ENCODE results near the gene LRRFIP1.

DNA sequence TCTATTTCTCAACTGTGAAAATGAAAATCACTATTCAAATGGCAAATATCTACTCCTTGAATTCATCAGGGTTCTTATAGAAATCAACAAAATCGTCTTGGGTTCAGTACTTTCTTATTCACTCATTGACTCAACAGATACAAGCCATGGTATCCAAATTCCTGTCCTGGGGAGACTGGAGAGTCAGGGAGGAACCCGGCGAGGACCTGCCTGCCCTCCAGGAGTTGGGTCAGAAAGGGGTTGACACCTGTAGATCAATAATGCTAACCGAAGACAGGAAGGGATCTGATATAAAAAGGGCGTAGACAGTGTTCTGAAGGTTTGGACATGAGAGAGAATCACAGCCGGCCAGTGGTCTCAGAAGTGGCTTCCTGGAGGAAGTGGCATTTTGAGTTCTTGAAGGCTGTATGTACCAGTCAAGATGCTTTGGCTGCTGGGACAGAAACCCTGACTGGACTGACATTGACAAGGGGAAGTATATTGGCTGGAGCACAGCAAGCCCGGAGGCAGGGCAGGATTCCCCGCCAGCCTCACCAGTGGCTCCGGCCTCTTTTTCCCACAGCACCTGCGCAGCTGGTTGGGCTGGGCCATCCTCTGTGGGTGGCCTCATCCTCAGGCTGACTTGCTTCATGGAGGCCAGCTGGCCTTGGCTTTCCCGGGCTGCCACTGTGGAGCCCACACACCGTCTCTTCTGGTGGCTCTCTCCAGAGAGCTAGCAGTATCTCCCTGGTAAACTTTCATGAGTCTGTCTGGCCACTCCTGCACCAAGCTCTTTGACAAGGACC is 3.0 kb downstream of the LRRFIP1 start:
- TF ChIP-seq CTCF (IDR thresholded peaks at IDR 0.05) (no peak), POLR2A (IDR thresholded peaks at IDR 0.05) (no peak)

Measured in adrenal gland (tissue), 5 donors.